PFSK-1 (cell line): ENCODE measurements around the gene CLDN15.

ENCODE experiments used
- POLR2AphosphoS5 ChIP-seq: IDR thresholded peaks from 2 replicates; pipeline ENCODE4 v1.6.1; 2012; ENCODE audit warnings: low read depth, mild to moderate bottlenecking, control low read depth, low read length, moderate library complexity
- REST ChIP-seq, 2 experiments: IDR thresholded peaks; 2 replicates each; pipeline versions ENCODE4 v1.6.1 to v1.8.0; 2011 to 2012; ENCODE audit warnings: low read depth in 2 of 2, low read length in 2 of 2, control low read depth in 1 of 2, inconsistent platforms in 1 of 2, mild to moderate bottlenecking in 1 of 2, moderate library complexity in 1 of 2; ENCODE audit not compliant: insufficient read depth in 1 of 2
- SIN3A ChIP-seq: IDR thresholded peaks from 2 replicates; pipeline ENCODE4 v1.6.1; 2012; ENCODE audit warnings: mild to moderate bottlenecking, low read length, moderate library complexity, borderline replicate concordance; ENCODE audit not compliant: insufficient read depth
- TAF1 ChIP-seq: IDR thresholded peaks from 2 replicates; pipeline ENCODE4 v1.6.1; 2012; ENCODE audit warnings: low read length, control low read depth, borderline replicate concordance; ENCODE audit not compliant: insufficient read depth

GRCh38 chr7:101245147-101245668 is 7.6 kb upstream of the CLDN15 start:
- TF ChIP-seq TAF1 (no peak), SIN3A (no peak), REST (IDR thresholded peaks at IDR 0.05; ENCODE audit: insufficient read depth in 1 of 2, low read depth in 2 of 2, low read length in 2 of 2) (no peak), POLR2AphosphoS5 (no peak; the same call in 1 of the 2 replicates)
